C1 segment of cervical spinal cord (tissue), 14 donors: Measurements from ENCODE around the gene SRPK2.
A peak's percentile ranks its signal among the peaks of the same experiment; 100 is the strongest.
"Not testable (repeated sequence)": the region's sequence is repeated elsewhere in the genome, so short reads cannot be mapped to it uniquely, and the experiment has no call there.

ENCODE experiments used
- DNase-seq, 14 donors: peaks; one replicate each; lab custom pipeline; 2025; lab: John Stamatoyannopoulos, UW

The SRPK2 gene

DNA sequence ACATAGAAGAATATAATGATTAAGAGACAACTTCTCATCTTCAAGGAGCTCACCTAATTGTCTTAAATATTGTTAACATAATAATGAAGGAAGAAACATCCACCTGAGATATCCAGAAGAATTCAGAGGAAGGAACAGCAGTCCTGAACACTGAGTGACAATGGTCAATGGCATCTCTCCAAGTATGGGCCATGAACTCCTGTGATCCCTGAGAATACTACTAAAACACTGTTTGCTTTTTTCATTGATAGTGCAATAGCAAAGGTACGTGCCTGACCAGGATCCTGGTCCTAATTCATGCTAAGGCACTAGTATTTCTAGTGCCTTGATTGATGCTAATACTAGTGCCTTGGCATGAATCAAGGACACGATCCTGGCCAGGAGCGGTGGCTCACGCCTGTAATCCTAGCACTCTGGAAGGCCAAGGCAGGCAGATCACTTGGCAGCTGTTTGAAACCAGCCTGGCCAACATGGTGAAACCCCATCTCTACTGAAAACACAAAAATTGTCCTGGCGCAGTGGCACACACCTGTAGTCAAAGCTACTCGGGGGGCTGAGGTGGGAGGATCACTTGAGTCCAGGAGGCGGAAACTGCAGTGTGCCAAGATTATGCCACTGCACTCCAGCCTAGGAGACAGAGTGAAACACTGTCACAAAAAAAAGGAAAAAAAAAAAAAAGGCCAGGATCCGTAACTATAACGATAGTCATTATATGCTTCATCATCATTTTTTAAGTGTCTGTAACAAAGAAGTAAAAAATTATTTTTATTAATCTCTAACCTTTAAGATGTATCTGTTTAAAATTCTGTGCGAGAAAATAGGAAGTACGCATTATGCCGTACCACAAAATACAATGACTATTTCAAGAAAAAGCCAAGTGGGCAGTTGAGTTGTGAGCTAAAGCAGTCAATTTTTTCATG, 49.1 kb downstream of the SRPK2 start:
- DNase-seq, result peak in 2 of 14 donors; percentile 7 to 10

DNA sequence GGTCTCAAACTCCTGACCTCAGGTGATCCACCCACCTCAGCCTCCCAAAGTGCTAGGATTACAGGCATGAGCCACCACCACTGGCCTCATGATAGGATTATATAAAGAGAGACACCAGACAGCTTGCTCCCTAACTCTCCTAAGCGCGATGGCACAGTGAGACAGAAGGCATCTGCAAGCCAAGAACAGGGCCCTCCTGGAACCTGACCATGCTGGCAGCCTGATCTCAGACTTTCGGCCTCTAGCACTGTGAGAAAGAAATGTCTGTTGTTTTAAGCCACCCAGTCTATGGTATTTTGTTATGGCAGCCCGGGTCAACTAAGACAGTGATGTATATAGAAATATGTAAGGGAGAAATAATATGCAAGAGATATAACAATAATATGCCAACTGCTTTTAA, 51.2 kb downstream of the SRPK2 start:
- peak in 4 of 14 donors; percentile 6 to 73 (median 12) for DNase-seq

DNA sequence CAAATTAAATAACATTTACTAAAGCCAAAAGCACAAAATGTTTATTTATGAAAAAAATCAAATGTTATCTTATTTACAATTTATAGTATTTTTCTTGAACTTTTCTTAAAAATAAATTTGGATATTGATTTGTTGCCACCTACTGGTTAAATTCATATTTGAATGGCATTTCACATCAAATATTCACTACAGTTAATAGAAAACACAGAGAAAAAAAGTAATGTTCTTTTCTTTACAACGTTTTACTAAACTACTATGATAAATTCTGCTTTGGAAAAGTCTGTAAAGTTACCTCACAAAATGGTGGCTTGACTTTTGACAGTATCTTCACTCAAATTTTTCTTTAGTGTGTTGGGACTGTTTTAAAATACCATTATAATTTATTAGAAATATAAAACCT, 52.7 kb downstream of the SRPK2 start:
- no peak for DNase-seq

DNA sequence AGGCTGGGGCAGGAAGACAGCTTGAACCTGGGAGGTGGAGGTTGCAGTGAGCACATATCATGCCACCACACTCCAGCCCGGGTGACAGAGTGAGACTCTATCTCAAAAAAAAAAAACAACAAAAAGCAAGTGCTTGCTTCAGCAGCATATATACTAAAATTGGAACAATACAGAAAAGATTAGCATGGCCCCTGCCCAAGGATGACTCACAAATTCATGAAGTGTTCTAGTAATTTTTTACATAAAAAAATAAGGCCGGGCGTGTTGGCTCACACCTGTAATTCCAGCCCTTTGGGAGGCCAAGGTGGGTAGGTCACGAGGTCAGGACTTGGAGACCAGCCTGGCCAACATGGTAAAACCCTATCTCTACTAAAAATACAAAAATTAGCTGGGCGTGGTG, 56.1 kb downstream of the SRPK2 start:
- not testable (repeated sequence) for DNase-seq

DNA sequence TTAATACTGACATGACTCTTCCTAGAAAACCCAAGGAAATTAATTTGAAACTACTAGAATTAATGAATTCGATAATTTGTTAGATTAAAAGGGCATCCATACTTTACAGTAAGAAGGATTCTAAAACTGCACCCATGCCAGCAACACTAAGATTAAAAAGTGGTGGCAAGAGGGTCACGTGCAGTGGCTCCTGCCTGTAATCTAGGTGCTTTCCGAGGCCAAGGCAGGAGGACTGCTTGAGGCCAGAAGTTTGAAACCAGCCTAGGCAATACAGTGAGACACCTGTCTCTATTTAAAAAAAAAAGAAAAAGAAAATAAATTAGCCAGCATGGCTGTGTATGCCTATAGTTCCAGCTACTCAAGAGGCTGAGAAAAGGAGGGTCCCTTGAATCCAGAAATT, 58.2 kb downstream of the SRPK2 start:
- DNase-seq, result no peak

DNA sequence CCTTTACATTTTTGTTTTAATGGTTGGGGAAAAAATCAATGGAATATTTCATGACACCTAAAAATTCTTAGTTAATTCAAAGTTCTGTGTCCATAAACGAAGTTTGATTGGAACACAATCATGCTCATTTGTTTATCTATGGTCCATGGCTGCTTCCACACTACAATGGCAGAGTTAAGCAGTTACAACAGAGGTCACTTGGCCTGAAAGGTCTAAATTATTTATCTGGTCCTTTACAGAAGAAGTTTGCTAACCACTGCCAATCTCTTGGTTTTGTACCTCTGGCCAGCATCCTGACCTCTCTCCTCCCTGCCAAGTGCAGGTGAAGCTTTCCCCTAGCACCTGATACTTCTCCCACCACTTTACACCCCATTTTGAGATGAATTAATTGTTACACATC, 61.5 kb downstream of the SRPK2 start:
- no peak for DNase-seq

DNA sequence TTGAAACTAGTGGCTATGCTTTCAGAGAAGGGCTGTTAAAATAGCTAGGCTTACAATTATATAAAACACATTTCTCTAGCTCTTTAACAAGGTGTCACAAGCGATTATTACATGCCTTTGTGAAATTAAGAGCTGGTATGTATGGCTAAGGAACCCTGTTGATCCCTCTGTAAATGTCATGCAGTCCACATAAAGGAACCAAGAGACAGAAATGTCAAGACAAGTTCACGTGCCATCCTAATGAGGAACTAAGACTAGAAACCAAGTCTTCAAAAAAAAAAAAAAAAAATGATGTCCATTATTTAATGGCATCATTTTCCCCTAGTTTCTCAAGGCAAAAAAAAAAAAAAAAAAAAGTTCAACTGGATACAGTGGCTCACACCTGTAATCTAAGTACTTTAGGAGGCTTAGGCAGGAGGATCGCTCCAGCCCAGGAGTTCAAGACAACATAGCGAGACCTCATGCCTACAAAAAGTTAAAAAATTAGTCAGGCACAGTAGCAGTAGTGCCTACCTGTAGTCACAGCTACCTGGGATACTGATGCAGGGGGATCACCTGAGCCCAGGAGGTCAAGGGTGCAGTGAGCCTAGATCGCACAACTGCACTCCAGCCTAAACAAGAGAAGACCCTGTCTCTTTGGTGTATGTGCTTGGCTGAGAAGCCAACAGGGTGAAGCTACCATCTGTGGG, 63.4 kb downstream of the SRPK2 start:
- no peak for DNase-seq

DNA sequence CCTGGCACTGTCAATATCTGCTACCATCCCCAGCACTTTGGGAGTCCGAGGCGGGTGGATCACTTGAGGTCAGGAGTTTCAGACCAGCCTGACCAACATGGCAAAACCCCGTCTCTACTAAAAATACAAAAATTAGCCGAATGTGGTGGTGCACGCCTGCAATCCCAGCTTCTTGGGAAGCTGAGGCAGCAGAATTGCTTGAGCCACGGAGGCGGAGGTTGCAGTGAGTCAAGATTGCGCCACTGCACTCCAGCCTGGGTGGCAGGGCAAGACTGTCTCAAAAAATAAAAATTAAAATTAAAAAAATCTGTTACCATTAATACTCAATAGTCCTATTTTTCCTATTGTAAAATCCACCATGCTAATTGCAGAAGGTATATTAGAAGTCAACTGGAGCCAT, 64.1 kb downstream of the SRPK2 start:
- not testable (repeated sequence) for DNase-seq

DNA sequence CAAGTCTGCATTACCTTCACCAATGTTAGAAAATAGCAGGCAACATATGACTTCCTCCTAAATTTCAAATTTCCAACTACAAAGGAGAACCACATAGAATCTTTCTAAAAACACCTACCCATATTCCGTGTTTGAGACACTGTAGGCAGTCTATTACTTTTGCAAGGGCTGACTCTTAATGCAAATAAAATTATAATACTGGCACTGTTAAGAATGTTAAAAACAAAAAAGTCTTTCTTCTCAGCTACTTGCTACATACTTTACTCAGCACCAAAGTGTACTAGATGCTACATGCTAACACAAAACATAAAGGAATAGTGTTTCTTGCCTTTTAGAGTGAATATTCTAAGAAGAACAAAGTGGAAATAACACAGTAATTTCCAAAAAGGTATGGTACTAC, 65.4 kb downstream of the SRPK2 start:
- DNase-seq, result no peak

DNA sequence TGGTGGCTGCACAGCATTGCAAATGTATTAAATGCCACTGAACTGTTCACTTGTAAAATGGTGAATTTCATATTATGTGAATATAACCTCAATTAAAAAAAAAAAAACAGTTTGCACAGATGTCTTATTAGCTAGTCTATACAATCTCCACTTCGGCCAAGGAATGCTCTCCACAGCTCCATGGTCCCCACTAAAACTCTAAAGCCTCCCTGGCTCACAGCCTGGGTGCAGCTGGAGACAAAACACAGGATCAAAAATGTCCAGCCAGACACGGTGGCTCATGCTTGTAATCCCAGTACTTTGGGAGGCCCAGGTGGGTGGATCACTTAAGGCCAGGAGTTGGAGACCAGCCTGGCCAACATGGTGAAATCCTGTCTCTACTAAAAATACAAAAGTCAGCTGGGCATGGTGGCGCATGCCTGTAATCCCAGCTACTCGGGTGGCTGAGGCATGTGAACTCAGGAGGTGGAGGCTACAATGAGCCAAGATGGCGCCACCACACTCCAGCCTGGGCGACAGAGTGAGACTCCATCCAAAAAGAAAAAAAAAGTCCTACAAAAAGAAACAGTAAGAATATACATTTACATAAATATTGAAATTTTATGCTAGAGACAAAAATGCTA, 66.0 kb downstream of the SRPK2 start:
- no peak for DNase-seq

DNA sequence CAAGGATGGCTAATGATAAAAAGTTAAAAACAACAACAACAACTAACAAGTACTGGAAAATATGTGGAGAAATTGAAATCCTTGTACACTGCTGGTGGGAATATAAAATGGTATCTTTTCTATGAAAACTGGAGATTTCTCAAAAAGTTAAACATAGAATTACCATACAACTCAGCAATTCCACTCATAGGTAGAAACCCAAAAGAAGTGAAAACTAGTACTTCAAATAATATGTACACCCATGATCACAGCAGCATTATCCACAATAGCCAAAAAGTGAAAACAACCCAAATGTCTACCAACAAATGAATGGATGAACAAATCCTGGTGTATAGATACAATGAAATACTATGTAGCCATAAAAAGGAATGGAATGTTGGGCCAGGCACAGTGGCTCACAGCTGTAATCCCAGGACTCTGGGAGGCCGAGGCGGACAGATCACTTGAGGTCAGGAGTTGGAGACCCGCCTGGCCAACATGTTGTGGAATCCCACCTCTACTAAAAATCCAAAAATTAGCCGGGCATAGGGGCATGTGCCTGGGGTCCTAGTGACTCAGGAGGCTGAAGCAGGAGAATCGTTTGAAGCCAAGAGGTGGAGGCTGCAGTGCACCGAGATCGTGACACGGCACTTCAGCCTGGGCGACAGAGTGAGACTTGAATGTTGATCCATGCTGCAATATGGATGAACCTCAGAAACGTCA, 66.8 kb downstream of the SRPK2 start:
- DNase-seq, result no peak

DNA sequence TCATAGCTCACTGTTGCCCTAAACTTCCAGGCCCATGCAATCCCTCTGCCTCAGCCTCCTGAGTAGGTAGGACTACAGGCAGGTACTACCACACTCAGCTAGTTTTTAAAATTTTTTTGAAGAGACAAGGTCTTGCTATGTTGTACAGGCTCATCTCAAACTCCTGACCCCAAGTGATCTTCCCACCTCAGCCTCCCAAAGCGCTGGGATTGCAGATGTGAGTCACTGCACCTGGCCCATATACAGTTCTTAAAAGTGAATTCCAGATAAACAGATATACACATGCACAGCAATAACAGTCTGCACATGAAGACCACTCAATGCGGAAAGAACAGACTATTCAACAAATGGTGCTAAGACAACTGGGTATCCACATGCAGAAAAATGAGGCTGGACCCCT, 67.8 kb downstream of the SRPK2 start:
- no peak for DNase-seq

DNA sequence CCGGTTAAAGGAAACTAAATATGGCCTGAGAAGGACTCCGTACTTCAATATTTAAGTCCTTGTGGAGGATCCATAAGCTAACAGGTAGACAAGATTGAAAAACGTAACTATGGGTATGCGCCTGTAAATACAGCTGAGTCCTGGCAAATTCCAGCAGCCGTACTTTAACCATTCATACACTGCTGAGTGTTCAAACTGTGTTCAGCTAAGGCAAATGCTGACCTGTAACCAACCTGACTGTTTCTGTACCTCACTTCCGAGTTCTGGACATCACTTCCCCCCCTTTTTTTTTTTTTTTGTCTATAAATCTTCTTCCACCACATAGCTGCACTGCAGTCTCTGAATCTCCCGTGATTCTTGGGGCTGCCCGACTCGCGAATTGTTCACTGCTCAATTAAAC, 69.1 kb downstream of the SRPK2 start:
- no peak for DNase-seq

DNA sequence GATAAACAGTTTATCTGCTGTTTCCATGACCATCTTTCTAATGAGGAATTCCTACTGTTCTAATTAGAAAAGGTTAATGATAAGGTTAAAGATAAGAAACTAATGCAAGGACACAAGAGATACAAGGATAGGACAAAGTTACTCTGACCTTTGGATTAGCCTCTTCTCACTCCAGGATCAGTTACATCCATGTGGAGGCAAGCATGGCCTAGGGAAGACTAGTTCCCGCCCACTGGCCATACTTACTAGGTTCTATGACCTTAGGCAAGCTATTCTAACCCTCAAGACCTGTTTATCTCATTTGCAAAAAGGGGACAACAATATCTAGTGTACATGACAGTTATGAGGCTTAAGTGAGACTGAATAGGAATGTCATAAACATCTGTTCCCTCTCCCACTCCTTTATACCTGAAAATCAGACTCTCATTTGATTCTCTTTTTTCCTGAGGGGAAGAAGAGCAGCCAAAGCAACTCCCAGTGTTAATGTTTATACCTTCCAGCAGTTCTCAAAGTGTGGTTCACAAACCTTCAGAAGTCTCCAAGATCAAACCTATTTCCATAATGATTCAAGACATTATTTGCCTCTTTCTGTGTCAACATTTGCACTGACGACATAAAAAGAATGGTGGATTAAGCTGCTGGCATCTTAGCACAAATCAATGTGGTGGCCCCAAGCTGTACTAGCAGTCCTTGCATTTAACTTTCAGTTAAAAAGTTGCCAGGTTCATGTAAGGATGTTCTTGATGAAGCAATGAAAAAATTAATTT, 72.0 kb downstream of the SRPK2 start:
- DNase-seq, result no peak

DNA sequence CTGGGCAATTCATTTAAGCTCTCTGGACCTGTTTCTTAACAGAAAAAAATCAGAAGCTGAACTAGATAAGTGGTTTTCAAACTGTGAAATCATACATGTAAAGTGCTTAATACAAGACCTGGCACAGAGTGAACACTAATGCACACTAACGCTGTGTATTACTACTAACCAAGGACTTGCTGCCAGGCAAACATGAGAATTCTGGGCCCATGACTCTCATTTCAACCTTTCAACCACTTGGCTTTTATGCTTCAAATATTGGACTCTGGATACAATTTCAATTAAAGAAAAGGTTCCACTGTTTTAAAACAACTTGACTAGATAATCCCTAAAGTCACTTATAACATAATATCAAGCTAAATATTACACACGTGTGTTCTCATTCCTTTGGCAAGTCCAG, 73.4 kb downstream of the SRPK2 start:
- DNase-seq, result no peak

DNA sequence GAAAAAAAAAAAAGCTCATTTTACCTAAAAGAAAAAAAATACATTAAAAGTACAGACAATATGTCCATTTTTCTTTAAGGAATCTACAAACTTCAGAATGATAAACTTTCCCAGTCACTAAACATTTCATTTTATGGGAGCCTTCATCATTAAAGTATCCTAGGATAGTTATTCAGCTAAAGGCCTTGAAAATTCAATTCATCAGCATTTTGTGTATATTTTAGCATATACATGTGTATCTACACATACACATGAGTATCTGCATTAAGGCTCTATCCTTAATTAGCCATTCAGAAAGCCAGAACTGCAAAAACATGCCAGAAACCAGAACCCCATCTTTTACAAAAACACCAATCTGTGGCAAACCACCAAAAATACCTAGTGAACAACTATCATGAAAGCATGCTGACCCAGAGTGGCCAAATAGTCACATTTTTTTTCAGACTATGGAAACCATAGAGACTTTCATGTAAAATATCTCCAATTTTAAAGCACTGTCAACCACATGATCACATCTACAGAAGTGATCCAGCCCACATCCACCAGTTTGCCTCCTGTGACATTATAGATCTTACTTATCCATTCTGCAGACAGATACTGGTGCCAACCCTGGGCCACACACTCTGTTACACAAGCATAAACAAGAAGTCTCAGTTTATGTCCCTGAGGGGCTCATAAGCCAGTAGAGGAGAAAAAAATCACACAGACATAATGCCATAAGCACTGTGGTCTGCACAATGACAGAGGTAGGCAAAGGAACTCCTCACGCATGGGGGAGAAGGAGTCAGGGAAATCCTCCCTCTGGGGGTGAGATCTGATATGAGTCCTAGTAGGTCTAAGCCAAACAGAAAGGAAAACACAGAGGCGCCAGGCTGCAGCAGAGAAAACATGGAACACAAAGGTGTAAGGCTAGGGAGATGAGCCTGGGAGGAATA, 79.2 kb downstream of the SRPK2 start:
- DNase-seq, result no peak

DNA sequence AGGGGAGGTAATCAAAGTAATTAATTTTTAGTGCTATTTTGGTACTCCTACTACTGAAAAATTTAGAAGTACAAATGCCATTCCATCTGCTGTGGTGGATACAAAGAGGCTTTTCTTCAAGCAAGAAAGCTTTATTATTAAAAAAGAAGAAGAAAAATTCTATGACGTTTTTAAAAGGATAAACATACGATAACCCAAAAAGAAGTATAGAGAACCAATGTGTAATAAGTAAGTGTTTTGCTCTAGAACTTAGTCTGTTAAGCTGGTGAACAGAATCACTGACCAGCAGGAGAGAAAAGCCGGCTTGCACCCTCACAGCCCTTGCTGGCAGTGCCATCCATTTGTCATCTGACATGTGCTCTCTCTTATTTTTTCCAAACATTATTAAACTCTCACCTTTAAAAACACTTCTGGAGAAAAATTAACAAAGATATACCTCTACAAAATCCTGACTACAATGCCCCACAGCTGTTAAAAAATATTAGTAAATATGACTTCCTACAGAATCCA, 81.5 kb downstream of the SRPK2 start:
- DNase-seq, result peak in 1 of 14 donors; percentile 8

DNA sequence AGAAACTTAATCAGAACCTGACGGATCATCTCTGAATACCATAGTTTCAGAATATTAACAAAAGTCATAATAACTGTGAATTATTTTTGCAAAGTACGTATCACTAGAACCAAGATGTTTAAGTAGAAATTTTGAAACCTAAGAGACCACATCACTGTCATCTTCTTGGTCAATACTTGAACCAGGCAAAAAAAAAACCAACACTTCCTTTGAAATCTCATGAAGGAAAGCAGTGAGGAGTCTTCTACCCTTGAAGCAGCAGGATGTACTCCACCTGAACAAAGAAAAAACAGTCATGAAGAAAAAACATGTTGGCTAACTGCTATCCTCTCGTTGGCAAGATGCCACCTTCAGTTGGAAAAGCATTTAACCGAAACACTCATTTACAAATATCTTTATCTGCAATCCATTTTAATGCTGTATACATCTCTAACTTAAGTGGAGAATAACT, 82.4 kb downstream of the SRPK2 start:
- no peak for DNase-seq

DNA sequence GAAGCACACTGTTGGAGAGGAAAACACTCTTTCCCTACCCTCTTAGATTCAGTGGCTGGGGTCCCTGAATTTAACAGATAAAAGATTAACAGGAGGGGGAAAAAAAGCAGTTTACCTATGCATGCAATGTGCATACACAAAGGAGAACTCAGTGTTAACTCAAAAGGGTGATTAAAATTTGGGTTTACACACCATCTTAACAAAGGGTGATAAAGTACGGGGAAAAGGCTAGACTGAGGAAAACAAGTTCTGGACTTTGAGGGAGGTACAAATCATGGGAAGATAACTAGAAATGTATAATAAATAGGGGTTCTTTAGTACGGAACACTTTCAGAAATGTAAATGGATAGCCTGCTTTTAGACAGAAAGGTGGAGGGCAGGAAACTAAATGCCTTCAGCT, 83.1 kb downstream of the SRPK2 start:
- DNase-seq, result no peak
